ENCODE measurements around the gene CTPS1. TPM values are rescaled to one million over a fixed set of nuclear protein-coding genes. Genes with fewer than 3 reads are reported as not detected.

CTPS1 gene
- total and polyA plus RNA-seq, 2 of the 13 experiments (the other 11 are each of a cell fraction or from before 2014, with no cell fraction given) = 9.6 to 42.8 TPM

GRCh38 chr1:40980068-40980452, 564 bp downstream of the CTPS1 start (continued):
- TF ChIP-seq, protein P1, sequence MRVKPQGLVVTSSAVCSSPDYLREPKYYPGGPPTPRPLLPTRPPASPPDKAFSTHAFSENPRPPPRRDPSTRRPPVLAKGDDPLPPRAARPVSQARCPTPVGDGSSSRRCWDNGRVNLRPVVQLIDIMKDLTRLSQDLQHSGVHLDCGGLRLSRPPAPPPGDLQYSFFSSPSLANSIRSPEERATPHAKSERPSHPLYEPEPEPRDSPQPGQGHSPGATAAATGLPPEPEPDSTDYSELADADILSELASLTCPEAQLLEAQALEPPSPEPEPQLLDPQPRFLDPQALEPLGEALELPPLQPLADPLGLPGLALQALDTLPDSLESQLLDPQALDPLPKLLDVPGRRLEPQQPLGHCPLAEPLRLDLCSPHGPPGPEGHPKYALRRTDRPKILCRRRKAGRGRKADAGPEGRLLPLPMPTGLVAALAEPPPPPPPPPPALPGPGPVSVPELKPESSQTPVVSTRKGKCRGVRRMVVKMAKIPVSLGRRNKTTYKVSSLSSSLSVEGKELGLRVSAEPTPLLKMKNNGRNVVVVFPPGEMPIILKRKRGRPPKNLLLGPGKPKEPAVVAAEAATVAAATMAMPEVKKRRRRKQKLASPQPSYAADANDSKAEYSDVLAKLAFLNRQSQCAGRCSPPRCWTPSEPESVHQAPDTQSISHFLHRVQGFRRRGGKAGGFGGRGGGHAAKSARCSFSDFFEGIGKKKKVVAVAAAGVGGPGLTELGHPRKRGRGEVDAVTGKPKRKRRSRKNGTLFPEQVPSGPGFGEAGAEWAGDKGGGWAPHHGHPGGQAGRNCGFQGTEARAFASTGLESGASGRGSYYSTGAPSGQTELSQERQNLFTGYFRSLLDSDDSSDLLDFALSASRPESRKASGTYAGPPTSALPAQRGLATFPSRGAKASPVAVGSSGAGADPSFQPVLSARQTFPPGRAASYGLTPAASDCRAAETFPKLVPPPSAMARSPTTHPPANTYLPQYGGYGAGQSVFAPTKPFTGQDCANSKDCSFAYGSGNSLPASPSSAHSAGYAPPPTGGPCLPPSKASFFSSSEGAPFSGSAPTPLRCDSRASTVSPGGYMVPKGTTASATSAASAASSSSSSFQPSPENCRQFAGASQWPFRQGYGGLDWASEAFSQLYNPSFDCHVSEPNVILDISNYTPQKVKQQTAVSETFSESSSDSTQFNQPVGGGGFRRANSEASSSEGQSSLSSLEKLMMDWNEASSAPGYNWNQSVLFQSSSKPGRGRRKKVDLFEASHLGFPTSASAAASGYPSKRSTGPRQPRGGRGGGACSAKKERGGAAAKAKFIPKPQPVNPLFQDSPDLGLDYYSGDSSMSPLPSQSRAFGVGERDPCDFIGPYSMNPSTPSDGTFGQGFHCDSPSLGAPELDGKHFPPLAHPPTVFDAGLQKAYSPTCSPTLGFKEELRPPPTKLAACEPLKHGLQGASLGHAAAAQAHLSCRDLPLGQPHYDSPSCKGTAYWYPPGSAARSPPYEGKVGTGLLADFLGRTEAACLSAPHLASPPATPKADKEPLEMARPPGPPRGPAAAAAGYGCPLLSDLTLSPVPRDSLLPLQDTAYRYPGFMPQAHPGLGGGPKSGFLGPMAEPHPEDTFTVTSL (CRISPR knock-in tag; IDR thresholded peaks at IDR 0.05; ENCODE audit: borderline replicate concordance) = no peak
- TF ChIP-seq ZNF350 (CRISPR knock-in tag; IDR thresholded peaks at IDR 0.05; ENCODE audit: borderline replicate concordance, low read depth) (no peak), ZNF329 (CRISPR knock-in tag; IDR thresholded peaks at IDR 0.05; ENCODE audit: low read depth) (peak; percentile 55; the same call in 1 of the 2 replicates), EEA1 (CRISPR knock-in tag; IDR thresholded peaks at IDR 0.05; ENCODE audit: borderline replicate concordance) (no peak), RBFOX2 (IDR thresholded peaks at IDR 0.05; ENCODE audit: low read depth, low read length) (peak; percentile 65), SRY (CRISPR knock-in tag; IDR thresholded peaks at IDR 0.05) (0 out of 2 replicates have a peak, but pooled peaks have one; percentile 69), ATM (IDR thresholded peaks at IDR 0.05; ENCODE audit: borderline replicate concordance) (no peak), ETV5 (CRISPR knock-in tag; IDR thresholded peaks at IDR 0.05; ENCODE audit: borderline replicate concordance) (no peak), POLR2A (IDR thresholded peaks at IDR 0.05; ENCODE audit: insufficient read depth in 1 of 2, low read depth in 2 of 2, low read length in 2 of 2) (no peak), ZNF562 (CRISPR knock-in tag; IDR thresholded peaks at IDR 0.05; ENCODE audit: borderline replicate concordance) (no peak)
